ENCODE measurements around the gene BRD4. TPM values are rescaled to one million over a fixed set of nuclear protein-coding genes. Genes with fewer than 3 reads are reported as not detected.
"Not testable (repeated sequence)": the region's sequence is repeated elsewhere in the genome, so short reads cannot be mapped to it uniquely, and the experiment has no call there.

The BRD4 gene
- total and polyA plus RNA-seq, 2 donors (not counting 1 experiment from before 2014, with no cell fraction given), result 9.9 to 20.1 TPM

DNA sequence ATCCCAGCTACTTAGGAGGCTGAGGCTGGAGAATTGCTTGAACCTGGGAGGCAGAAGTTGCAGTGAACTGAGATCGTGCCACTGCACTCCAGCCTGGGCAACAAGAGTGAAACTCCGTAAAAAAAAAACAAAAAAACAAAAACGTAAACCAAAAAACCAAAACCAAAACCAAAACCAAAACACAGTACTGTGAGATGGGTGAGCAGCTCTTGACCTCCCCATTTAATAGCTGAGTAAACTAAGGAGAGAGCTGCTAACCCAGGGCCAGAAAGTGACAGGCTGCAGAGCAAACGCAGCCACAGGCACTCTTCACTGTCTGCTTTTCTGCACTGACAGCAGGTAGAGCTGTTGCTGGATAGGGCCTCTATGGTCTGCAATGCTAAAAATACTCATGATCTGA, 27.7 kb upstream of the BRD4 start:
- not testable (repeated sequence) for H3K4me1 ChIP-seq (ENCODE audit: control insufficient read depth, extremely low read depth, insufficient read depth, low read length); H3K4me2 ChIP-seq (ENCODE audit: extremely low read depth, insufficient read depth, low read length); DNase-seq (ENCODE audit: low read depth in 2 of 2); H3K9me3 ChIP-seq (ENCODE audit: control insufficient read depth, insufficient read depth, low read depth, low read length); H3K27me3 ChIP-seq (ENCODE audit: control insufficient read depth, insufficient read depth, low read length); H3K4me3 ChIP-seq (replicated peaks in 1 of 4; ENCODE audit: control extremely low read depth in 1 of 4, insufficient read depth in 1 of 4, low read depth in 3 of 4, low read length in 4 of 4); H3K27ac ChIP-seq (ENCODE audit: insufficient read depth, low read length); H2AFZ ChIP-seq (ENCODE audit: low read length); H4K20me1 ChIP-seq (ENCODE audit: control insufficient read depth, extremely low read depth, insufficient read depth, low read length); H3K9ac ChIP-seq (ENCODE audit: insufficient read depth, low read length); H3K79me2 ChIP-seq (ENCODE audit: control insufficient read depth, insufficient read depth, low read length)
- H3K36me3 ChIP-seq (ENCODE audit: control insufficient read depth, insufficient read depth, low read length), result peaks cover 18% of the 10 kb centered on the region

GRCh38 chr19:15358918-15359317, 26.6 kb upstream of the BRD4 start:
- Histone ChIP-seq H3K4me1 (ENCODE audit: control insufficient read depth, extremely low read depth, insufficient read depth, low read length) (no peaks in the 10 kb centered on the region), H2AFZ (ENCODE audit: low read length) (no peak overlapping the region), H3K79me2 (ENCODE audit: control insufficient read depth, insufficient read depth, low read length) (no peaks in the 10 kb centered on the region), H3K4me2 (ENCODE audit: extremely low read depth, insufficient read depth, low read length) (no peak overlapping the region), H3K4me3 (replicated peaks in 1 of 4; ENCODE audit: control extremely low read depth in 1 of 4, insufficient read depth in 1 of 4, low read depth in 3 of 4, low read length in 4 of 4) (no peak overlapping the region), H3K36me3 (ENCODE audit: control insufficient read depth, insufficient read depth, low read length) (peaks cover 21% of the 10 kb centered on the region), H4K20me1 (ENCODE audit: control insufficient read depth, extremely low read depth, insufficient read depth, low read length) (no peaks in the 10 kb centered on the region), H3K27me3 (ENCODE audit: control insufficient read depth, insufficient read depth, low read length) (no peaks in the 10 kb centered on the region), H3K9ac (ENCODE audit: insufficient read depth, low read length) (no peak overlapping the region), H3K27ac (ENCODE audit: insufficient read depth, low read length) (no peak overlapping the region), H3K9me3 (ENCODE audit: control insufficient read depth, insufficient read depth, low read depth, low read length) (no peaks in the 10 kb centered on the region)
- no peak for TF ChIP-seq EZH2 (IDR thresholded peaks at IDR 0.05; ENCODE audit: low read length, missing control alignments)
- TF ChIP-seq, protein P1, sequence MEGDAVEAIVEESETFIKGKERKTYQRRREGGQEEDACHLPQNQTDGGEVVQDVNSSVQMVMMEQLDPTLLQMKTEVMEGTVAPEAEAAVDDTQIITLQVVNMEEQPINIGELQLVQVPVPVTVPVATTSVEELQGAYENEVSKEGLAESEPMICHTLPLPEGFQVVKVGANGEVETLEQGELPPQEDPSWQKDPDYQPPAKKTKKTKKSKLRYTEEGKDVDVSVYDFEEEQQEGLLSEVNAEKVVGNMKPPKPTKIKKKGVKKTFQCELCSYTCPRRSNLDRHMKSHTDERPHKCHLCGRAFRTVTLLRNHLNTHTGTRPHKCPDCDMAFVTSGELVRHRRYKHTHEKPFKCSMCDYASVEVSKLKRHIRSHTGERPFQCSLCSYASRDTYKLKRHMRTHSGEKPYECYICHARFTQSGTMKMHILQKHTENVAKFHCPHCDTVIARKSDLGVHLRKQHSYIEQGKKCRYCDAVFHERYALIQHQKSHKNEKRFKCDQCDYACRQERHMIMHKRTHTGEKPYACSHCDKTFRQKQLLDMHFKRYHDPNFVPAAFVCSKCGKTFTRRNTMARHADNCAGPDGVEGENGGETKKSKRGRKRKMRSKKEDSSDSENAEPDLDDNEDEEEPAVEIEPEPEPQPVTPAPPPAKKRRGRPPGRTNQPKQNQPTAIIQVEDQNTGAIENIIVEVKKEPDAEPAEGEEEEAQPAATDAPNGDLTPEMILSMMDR (conservative IDR thresholded peaks at IDR 0.05 in 1 of 2, IDR thresholded peaks at IDR 0.05 in 1 of 2; ENCODE audit: low read depth in 1 of 2, low read length in 2 of 2), result no peak
- no peak for DNase-seq (ENCODE audit: low read depth in 2 of 2)

GRCh38 chr19:15357906-15358305, 25.6 kb upstream of the BRD4 start:
- H3K27me3 ChIP-seq (ENCODE audit: control insufficient read depth, insufficient read depth, low read length), result no peaks in the 10 kb centered on the region
- no peaks in the 10 kb centered on the region for H3K4me1 ChIP-seq (ENCODE audit: control insufficient read depth, extremely low read depth, insufficient read depth, low read length)
- no peak for DNase-seq (ENCODE audit: low read depth in 2 of 2)
- H2AFZ ChIP-seq (ENCODE audit: low read length), result no peak overlapping the region
- no peak overlapping the region for H3K4me3 ChIP-seq (replicated peaks in 1 of 4; ENCODE audit: control extremely low read depth in 1 of 4, insufficient read depth in 1 of 4, low read depth in 3 of 4, low read length in 4 of 4)
- no peaks in the 10 kb centered on the region for H3K79me2 ChIP-seq (ENCODE audit: control insufficient read depth, insufficient read depth, low read length)
- no peak overlapping the region for H3K4me2 ChIP-seq (ENCODE audit: extremely low read depth, insufficient read depth, low read length)
- TF ChIP-seq EZH2 (IDR thresholded peaks at IDR 0.05; ENCODE audit: low read length, missing control alignments), result no peak
- TF ChIP-seq, protein P1 (conservative IDR thresholded peaks at IDR 0.05 in 1 of 2, IDR thresholded peaks at IDR 0.05 in 1 of 2; ENCODE audit: low read depth in 1 of 2, low read length in 2 of 2), result no peak
- peaks cover 23% of the 10 kb centered on the region for H3K36me3 ChIP-seq (ENCODE audit: control insufficient read depth, insufficient read depth, low read length)
- no peaks in the 10 kb centered on the region for H3K9me3 ChIP-seq (ENCODE audit: control insufficient read depth, insufficient read depth, low read depth, low read length)
- no peak overlapping the region for H3K27ac ChIP-seq (ENCODE audit: insufficient read depth, low read length)
- H3K9ac ChIP-seq (ENCODE audit: insufficient read depth, low read length), result no peak overlapping the region
- no peaks in the 10 kb centered on the region for H4K20me1 ChIP-seq (ENCODE audit: control insufficient read depth, extremely low read depth, insufficient read depth, low read length)

All from fibroblast of lung (primary cell).